Thymus (tissue), 11 donors: ENCODE measurements around the gene CAMTA1. TPM values are rescaled to one million over a fixed set of nuclear protein-coding genes. Genes with fewer than 3 reads are reported as not detected.

ENCODE experiments used
- DNase-seq, 9 donors: peaks; one replicate each; pipeline ENCODE4 v3.0.0-alpha.2; 2013; ENCODE audit warnings: low spot score in 9 of 9, low read depth in 6 of 9, missing footprints in 1 of 9
- H3K27ac ChIP-seq, 2 donors: one replicate each; pipeline ENCODE4 v1.5.1; 2013; ENCODE audit warnings: control low read depth in 1 of 2, low read depth in 1 of 2, low read length in 1 of 2, mild to moderate bottlenecking in 1 of 2, moderate library complexity in 1 of 2
- H3K27me3 ChIP-seq, 2 donors: one replicate each; pipeline ENCODE4 v1.5.1; 2013; ENCODE audit warnings: low read length in 1 of 2; ENCODE audit not compliant: control insufficient read depth in 2 of 2, insufficient read depth in 1 of 2
- H3K36me3 ChIP-seq, 2 donors: one replicate each; pipeline ENCODE4 v1.5.1; 2013; ENCODE audit warnings: low read length in 1 of 2, mild to moderate bottlenecking in 1 of 2, moderate library complexity in 1 of 2; ENCODE audit not compliant: control insufficient read depth in 2 of 2, insufficient read depth in 2 of 2
- H3K4me1 ChIP-seq, 2 donors: one replicate each; pipeline ENCODE4 v1.5.1; 2013; ENCODE audit warnings: low read length in 2 of 2; ENCODE audit not compliant: control insufficient read depth in 2 of 2, insufficient read depth in 2 of 2
- H3K4me3 ChIP-seq, 2 donors: one replicate each; pipeline ENCODE4 v1.5.1; 2013; ENCODE audit warnings: low read length in 2 of 2, control low read depth in 1 of 2, mild to moderate bottlenecking in 1 of 2
- H3K9me3 ChIP-seq, 2 donors: one replicate each; pipeline ENCODE4 v1.5.1; 2013; ENCODE audit warnings: low read length in 1 of 2, mild to moderate bottlenecking in 1 of 2; ENCODE audit not compliant: control insufficient read depth in 2 of 2, insufficient read depth in 1 of 2
- WGBS: extraction: QIAGEN DNeasy Blood & Tissue Kit; methylation state at CpG from one replicate; pipeline ENCODE4 v1.1.7; 2013; 5-methylcytosine and 5-hydroxymethylcytosine counted together
- polyA plus RNA-seq: library from polyadenylated mRNA; stranded (reverse); fragments of 200-250 nt; gene quantifications from one replicate; pipeline ENCODE4 v1.2.3, GENCODE V29; 2013
- total RNA-seq: library from RNA; stranded (reverse); fragments of 120-200 nt; gene quantifications from one replicate; pipeline ENCODE4 v1.2.4, GENCODE V29; 2013
- donor health status: healthy.

Gene CAMTA1
- total and polyA plus RNA-seq, 2 donors, result 32.0 to 158 TPM

GRCh38 chr1:7248549-7249199, 463.4 kb downstream of the CAMTA1 start:
- Histone ChIP-seq H3K9me3 (no peaks in the 10 kb centered on the region), H3K4me1 (no peaks in the 10 kb centered on the region), H3K27me3 (peaks cover 0 to 9% of the 10 kb centered on the region in 2 donors), H3K4me3 (no peak overlapping the region), H3K27ac (no peak overlapping the region), H3K36me3 (no peaks in the 10 kb centered on the region)
- no peak for DNase-seq
- WGBS, result 96% methylated on average over 13 of the region's 13 CpGs

GRCh38 chr1:7249516-7249915, 464.3 kb downstream of the CAMTA1 start:
- Histone ChIP-seq H3K4me1 (no peaks in the 10 kb centered on the region), H3K36me3 (no peaks in the 10 kb centered on the region), H3K9me3 (no peaks in the 10 kb centered on the region), H3K4me3 (no peak overlapping the region), H3K27me3 (peaks cover 0 to 9% of the 10 kb centered on the region in 2 donors), H3K27ac (no peak overlapping the region)
- no peak for DNase-seq
- WGBS, result 89% methylated on average over 3 of the region's 3 CpGs

GRCh38 chr1:7250176-7250575, 464.9 kb downstream of the CAMTA1 start:
- Histone ChIP-seq H3K27ac (no peak overlapping the region), H3K36me3 (no peaks in the 10 kb centered on the region), H3K27me3 (peaks cover 0 to 9% of the 10 kb centered on the region in 2 donors), H3K4me3 (no peak overlapping the region), H3K4me1 (no peaks in the 10 kb centered on the region), H3K9me3 (no peaks in the 10 kb centered on the region)
- 97% methylated on average over 10 of the region's 10 CpGs for WGBS
- DNase-seq, result no peak

GRCh38 chr1:7250597-7251453, 465.6 kb downstream of the CAMTA1 start:
- Histone ChIP-seq H3K4me3 (no peak overlapping the region), H3K4me1 (no peaks in the 10 kb centered on the region), H3K36me3 (no peaks in the 10 kb centered on the region), H3K27me3 (peaks cover 0 to 9% of the 10 kb centered on the region in 2 donors), H3K9me3 (no peaks in the 10 kb centered on the region), H3K27ac (no peak overlapping the region)
- WGBS, result 74% methylated on average over 22 of the region's 22 CpGs
- no peak for DNase-seq

GRCh38 chr1:7251454-7251800, 466.2 kb downstream of the CAMTA1 start:
- 93% methylated on average over 10 of the region's 10 CpGs for WGBS
- H3K36me3 ChIP-seq, result no peaks in the 10 kb centered on the region
- no peak overlapping the region for H3K27ac ChIP-seq
- DNase-seq, result no peak
- no peaks in the 10 kb centered on the region for H3K9me3 ChIP-seq
- H3K4me3 ChIP-seq, result no peak overlapping the region
- peaks cover 0 to 9% of the 10 kb centered on the region in 2 donors for H3K27me3 ChIP-seq
- H3K4me1 ChIP-seq, result no peaks in the 10 kb centered on the region

- Histone ChIP-seq H3K27me3 (peaks cover 0 to 6% of the 10 kb centered on the region in 2 donors), H3K4me1 (no peaks in the 10 kb centered on the region), H3K9me3 (no peaks in the 10 kb centered on the region), H3K27ac (no peak overlapping the region), H3K4me3 (no peak overlapping the region), H3K36me3 (no peaks in the 10 kb centered on the region)
- WGBS, result 93% methylated on average over 12 of the region's 12 CpGs
- DNase-seq, result no peak
These were observed 467.3 kb downstream of the CAMTA1 start for GRCh38 chr1:7252411-7253117.

GRCh38 chr1:7253118-7253480, 467.8 kb downstream of the CAMTA1 start:
- no peaks in the 10 kb centered on the region for H3K36me3 ChIP-seq
- H3K27ac ChIP-seq, result no peak overlapping the region
- H3K27me3 ChIP-seq, result peaks cover 0 to 4% of the 10 kb centered on the region in 2 donors
- DNase-seq, result no peak
- no peaks in the 10 kb centered on the region for H3K4me1 ChIP-seq
- H3K9me3 ChIP-seq, result no peaks in the 10 kb centered on the region
- 96% methylated on average over 4 of the region's 4 CpGs for WGBS
- no peak overlapping the region for H3K4me3 ChIP-seq

- H3K36me3 ChIP-seq, result no peaks in the 10 kb centered on the region
- H3K27ac ChIP-seq, result no peak overlapping the region
- H3K9me3 ChIP-seq, result no peaks in the 10 kb centered on the region
- no peaks in the 10 kb centered on the region for H3K4me1 ChIP-seq
- no peak for DNase-seq
- WGBS, result 90% methylated on average over 11 of the region's 11 CpGs
- no peak overlapping the region for H3K4me3 ChIP-seq
- H3K27me3 ChIP-seq, result peaks cover 0 to 2% of the 10 kb centered on the region in 2 donors
These were observed 468.8 kb downstream of the CAMTA1 start for GRCh38 chr1:7253988-7254587.
